Measurements from ENCODE around the gene OR10H1.
"Not testable (repeated sequence)": the region's sequence is repeated elsewhere in the genome, so short reads cannot be mapped to it uniquely, and the experiment has no call there.

The OR10H1 gene

DNA sequence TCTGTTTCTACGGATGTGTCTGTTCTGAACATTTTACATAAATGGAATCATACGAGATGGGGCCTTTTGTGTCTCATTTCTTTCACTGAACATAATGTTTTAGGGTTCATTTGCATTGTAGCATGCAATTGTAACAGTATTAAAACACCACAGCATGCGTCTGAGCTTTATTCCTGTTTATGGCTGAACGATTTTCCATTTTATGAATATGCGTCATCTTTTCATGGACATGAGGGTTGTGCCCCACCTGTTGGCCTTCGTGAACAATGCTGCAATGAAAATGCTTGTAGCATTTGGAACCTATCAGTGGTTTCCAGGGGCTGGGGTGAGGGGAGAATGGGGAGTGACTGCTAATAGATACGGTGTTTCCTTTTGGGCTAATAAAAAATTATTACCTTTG lies 5.1 kb downstream of the OR10H1 start:
- no peaks in the 10 kb centered on the region for H3K79me2 ChIP-seq (ENCODE audit: insufficient read depth, low read depth)
- no peaks in the 10 kb centered on the region for H3K36me3 ChIP-seq (ENCODE audit: insufficient read depth)
- H3K27ac ChIP-seq, result no peak overlapping the region
- no peak for TF ChIP-seq CTCF (conservative IDR thresholded peaks at IDR 0.05; ENCODE audit: low read depth, low read length)
- peaks cover 4% of the 10 kb centered on the region; the same call in 1 of the 2 replicates for H3K27me3 ChIP-seq (ENCODE audit: insufficient read depth, low read depth)
- H2AFZ ChIP-seq (ENCODE audit: low read depth), result no peak overlapping the region
- no peaks in the 10 kb centered on the region for H4K20me1 ChIP-seq (ENCODE audit: insufficient read depth)
- no peak overlapping the region for H3K4me2 ChIP-seq
- no peak overlapping the region for H3K4me3 ChIP-seq (IDR thresholded peaks at IDR 0.05; ENCODE audit: insufficient read depth, low read depth, low read length)
- no peaks in the 10 kb centered on the region for H3K4me1 ChIP-seq (ENCODE audit: low read depth, poor library complexity, severe bottlenecking)
- no peak overlapping the region for H3K9ac ChIP-seq

- not testable (repeated sequence) for H3K4me1 ChIP-seq (ENCODE audit: low read depth, poor library complexity, severe bottlenecking); H3K27ac ChIP-seq; H2AFZ ChIP-seq (ENCODE audit: low read depth); H3K36me3 ChIP-seq (ENCODE audit: insufficient read depth); H3K79me2 ChIP-seq (ENCODE audit: insufficient read depth, low read depth); H3K4me2 ChIP-seq; H3K27me3 ChIP-seq (ENCODE audit: insufficient read depth, low read depth); H3K4me3 ChIP-seq (IDR thresholded peaks at IDR 0.05; ENCODE audit: insufficient read depth, low read depth, low read length); H3K9ac ChIP-seq; H4K20me1 ChIP-seq (ENCODE audit: insufficient read depth)
These were observed 21.2 kb downstream of the OR10H1 start for GRCh38 chr19:15794279-15794678.

DNA sequence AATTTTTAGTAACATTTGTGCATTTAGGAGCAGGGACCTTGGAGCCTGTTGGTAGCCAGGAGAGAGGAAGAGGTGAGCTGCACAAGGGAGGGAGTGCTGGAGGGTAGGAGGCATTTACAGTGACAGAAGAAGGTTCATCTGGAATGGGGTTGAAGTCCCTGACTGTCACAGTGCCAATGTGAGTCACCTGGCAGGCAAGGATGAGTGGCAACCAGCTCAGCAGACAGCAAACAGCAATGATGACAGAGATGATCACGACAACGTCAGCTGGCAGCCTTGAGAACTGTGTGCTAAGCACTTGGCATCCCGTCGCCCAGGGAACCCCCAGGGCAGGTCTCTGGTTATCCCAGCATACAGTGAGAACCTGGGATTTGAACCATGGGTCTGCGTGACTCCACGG lies 25.4 kb downstream of the OR10H1 start:
- TF ChIP-seq CTCF (conservative IDR thresholded peaks at IDR 0.05; ENCODE audit: low read depth, low read length), result no peak
- H3K4me2 ChIP-seq, result no peak overlapping the region
- no peak overlapping the region for H2AFZ ChIP-seq (ENCODE audit: low read depth)
- no peaks in the 10 kb centered on the region for H3K79me2 ChIP-seq (ENCODE audit: insufficient read depth, low read depth)
- H3K27me3 ChIP-seq (ENCODE audit: insufficient read depth, low read depth), result peaks cover 4% of the 10 kb centered on the region; the same call in 1 of the 2 replicates
- H3K4me3 ChIP-seq (IDR thresholded peaks at IDR 0.05; ENCODE audit: insufficient read depth, low read depth, low read length), result no peak overlapping the region
- H4K20me1 ChIP-seq (ENCODE audit: insufficient read depth), result no peaks in the 10 kb centered on the region
- no peak overlapping the region for H3K9ac ChIP-seq
- H3K4me1 ChIP-seq (ENCODE audit: low read depth, poor library complexity, severe bottlenecking), result no peaks in the 10 kb centered on the region
- H3K36me3 ChIP-seq (ENCODE audit: insufficient read depth), result no peaks in the 10 kb centered on the region
- H3K27ac ChIP-seq, result no peak overlapping the region

- Histone ChIP-seq H3K27me3 (ENCODE audit: insufficient read depth, low read depth) (peaks cover 4% of the 10 kb centered on the region; the same call in 1 of the 2 replicates), H3K9ac (no peak overlapping the region), H3K4me3 (IDR thresholded peaks at IDR 0.05; ENCODE audit: insufficient read depth, low read depth, low read length) (no peak overlapping the region), H4K20me1 (ENCODE audit: insufficient read depth) (no peaks in the 10 kb centered on the region), H3K79me2 (ENCODE audit: insufficient read depth, low read depth) (no peaks in the 10 kb centered on the region), H2AFZ (ENCODE audit: low read depth) (no peak overlapping the region), H3K27ac (no peak overlapping the region), H3K36me3 (ENCODE audit: insufficient read depth) (no peaks in the 10 kb centered on the region), H3K4me1 (ENCODE audit: low read depth, poor library complexity, severe bottlenecking) (no peaks in the 10 kb centered on the region), H3K4me2 (no peak overlapping the region)
- no peak for TF ChIP-seq CTCF (conservative IDR thresholded peaks at IDR 0.05; ENCODE audit: low read depth, low read length)
These were observed 26.7 kb downstream of the OR10H1 start for GRCh38 chr19:15788594-15789270.

DNA sequence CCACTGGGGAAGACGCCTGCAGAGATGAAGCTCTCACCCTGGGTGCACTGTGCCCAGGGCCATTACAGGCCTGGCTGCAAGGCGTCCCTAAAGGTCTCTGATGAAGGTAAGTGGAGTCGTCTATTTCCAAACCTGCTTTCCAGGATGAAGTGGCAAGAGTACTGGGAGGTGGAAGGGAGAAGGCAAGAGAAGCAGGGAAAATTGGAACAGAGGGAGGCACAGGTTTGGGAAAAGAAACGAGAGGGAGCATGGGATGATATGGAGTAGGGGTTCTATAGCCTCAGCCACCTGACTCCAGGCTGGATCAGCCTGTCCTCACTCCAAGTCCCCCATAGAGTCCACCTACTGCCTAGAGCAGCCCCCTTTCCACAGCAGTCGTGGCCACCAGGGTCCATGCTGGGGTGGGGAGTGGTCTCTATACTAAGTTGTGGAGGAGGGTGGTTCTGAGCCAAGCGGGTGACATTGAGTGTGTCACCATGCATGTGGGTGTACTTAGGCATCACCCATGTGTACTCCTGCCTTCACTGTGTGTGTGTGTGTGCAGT lies 27.8 kb downstream of the OR10H1 start, which contains the start of gene OR10H5:
OR10H5 (plus strand) TSS at position 51 of the 545 bp plus-strand sequence. CDS start 6,388 bp downstream, outside the sequence.
- no peak within 1 kb of the TSS for H3K27ac ChIP-seq
- no peak within 1 kb of the TSS for H3K9ac ChIP-seq
- no peak within 1 kb of the TSS for H3K4me3 ChIP-seq (IDR thresholded peaks at IDR 0.05; ENCODE audit: insufficient read depth, low read depth, low read length)
- H3K4me2 ChIP-seq, result no peak within 1 kb of the TSS
- H3K79me2 ChIP-seq (ENCODE audit: insufficient read depth, low read depth), result no peaks in the 10 kb centered on the region
- H4K20me1 ChIP-seq (ENCODE audit: insufficient read depth), result no peaks in the 10 kb centered on the region
- no peak for TF ChIP-seq CTCF (conservative IDR thresholded peaks at IDR 0.05; ENCODE audit: low read depth, low read length)
- H3K27me3 ChIP-seq (ENCODE audit: insufficient read depth, low read depth), result peaks cover 4% of the 10 kb centered on the region; the same call in 1 of the 2 replicates
- no peak within 1 kb of the TSS for H2AFZ ChIP-seq (ENCODE audit: low read depth)
- H3K36me3 ChIP-seq (ENCODE audit: insufficient read depth), result no peaks in the 10 kb centered on the region
- no peaks in the 10 kb centered on the region for H3K4me1 ChIP-seq (ENCODE audit: low read depth, poor library complexity, severe bottlenecking)

GRCh38 chr19:15782896-15783295 lies 32.6 kb downstream of the OR10H1 start:
- H4K20me1 ChIP-seq (ENCODE audit: insufficient read depth); H2AFZ ChIP-seq (ENCODE audit: low read depth); H3K9ac ChIP-seq; H3K4me2 ChIP-seq; H3K4me3 ChIP-seq (IDR thresholded peaks at IDR 0.05; ENCODE audit: insufficient read depth, low read depth, low read length); H3K79me2 ChIP-seq (ENCODE audit: insufficient read depth, low read depth); H3K4me1 ChIP-seq (ENCODE audit: low read depth, poor library complexity, severe bottlenecking); H3K36me3 ChIP-seq (ENCODE audit: insufficient read depth); H3K27ac ChIP-seq; H3K27me3 ChIP-seq (ENCODE audit: insufficient read depth, low read depth): not testable (repeated sequence)
